Limb (tissue), 2 donors: ENCODE data around the gene ZBTB43.
"Not testable (repeated sequence)": the region's sequence is repeated elsewhere in the genome, so short reads cannot be mapped to it uniquely, and the experiment has no call there.

Experiments
- DNase-seq, 2 donors: peaks; one replicate each; pipeline ENCODE4 v3.0.0-alpha.2; 2016; ENCODE audit errors: extremely low spot score in 2 of 2

Gene ZBTB43

DNA sequence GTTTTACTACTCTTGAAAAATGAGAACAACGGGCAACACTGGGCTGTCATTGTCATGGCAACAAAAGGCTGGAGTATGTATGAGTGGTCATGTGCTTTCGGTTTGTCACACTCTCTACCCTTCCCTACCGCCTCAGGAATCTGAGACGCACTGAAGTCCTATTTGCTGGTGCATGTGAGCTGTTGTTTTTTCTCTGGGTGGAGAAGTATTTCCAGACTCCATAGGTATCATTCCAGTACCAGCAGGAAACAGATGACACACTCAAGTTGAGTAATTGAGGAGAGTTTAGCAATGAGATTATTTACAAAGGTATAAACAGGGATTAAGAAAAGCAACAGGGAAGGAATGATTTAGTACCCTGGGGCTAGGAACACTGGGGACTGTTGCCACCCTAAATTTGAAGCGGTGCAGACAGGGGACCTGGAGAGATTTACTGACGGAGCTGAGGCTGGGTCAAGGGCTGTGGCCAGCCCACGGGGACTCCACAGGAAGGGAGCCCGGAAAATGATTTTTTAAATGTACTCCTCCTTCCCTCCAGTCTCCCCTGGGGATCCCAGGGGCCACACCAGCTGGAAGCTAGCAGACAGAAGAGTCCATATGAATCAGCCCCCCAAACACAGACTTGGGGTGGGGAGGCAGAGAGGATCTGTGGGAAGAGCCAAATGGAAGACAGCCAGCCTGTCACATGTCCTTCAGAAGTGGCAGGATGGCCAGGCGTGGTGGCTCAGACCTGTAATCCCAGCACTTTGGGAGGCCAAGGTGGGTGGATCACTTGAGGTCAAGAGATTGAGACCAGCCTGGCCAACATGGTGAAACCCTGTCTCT is 13.2 kb upstream of the ZBTB43 start:
- no peak for DNase-seq

- no peak for DNase-seq
Observed at GRCh38 chr9:126793686-126794417, 11.0 kb upstream of the ZBTB43 start.

DNA sequence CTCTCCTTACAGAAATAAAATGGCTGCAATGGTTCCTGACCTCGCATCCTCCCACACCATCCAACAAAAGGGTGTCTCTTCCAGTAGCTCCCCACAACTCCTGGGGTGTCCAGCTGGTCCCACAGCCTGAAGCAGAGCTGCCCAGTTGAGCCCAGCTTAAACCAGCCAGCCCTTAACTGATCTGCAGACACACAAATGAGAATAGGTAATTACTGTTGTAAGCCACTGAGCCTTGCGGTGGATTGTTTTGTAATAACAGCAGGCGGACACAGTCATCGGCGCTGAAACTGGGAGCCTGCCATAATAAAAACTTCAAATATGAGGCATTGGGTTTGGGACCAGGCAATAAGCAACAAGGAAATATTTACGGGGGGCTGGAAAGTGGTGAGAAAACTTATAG is 10.4 kb upstream of the ZBTB43 start:
- no peak for DNase-seq

DNA sequence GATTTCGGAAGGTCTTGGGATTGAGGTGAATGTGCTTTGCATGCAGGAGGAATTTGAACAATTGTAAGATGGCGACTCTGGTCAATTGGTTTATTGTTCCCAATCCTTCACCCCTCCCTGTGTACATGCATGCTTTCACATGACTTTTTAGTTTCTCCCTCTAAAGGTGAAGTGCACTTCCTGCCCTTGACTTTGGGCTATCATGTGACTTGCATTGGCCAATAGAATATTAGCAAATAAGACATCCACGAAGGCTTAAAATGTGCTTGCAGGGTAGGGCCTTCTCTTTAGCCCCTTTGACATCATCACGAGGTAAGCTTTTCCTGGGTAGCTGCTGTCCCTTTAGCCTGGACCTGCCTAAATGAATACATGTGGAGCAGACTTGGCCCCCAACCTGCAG is 8.1 kb upstream of the ZBTB43 start:
- no peak for DNase-seq

DNA sequence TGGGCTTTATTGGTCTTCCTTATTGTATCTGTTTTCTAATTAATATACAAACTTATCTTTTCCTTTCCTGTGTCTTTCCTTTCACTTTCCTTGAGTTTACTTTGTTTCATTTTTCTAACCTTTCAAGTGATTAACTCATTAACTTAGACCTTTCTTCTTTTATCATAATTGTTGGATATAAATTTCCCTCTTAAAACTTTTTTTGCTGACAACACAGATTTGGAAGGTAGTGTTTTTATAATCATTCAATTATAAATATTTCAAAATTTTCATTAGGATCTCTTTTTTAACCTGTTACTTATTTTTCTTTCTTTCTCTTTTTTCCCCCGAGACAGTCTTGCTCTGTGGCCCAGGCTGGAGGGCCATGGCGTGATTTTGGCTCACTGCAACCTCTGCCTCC is 6.9 kb upstream of the ZBTB43 start:
- DNase-seq, result no peak

GRCh38 chr9:126799034-126799433 is 5.8 kb upstream of the ZBTB43 start:
- DNase-seq, result no peak

DNA sequence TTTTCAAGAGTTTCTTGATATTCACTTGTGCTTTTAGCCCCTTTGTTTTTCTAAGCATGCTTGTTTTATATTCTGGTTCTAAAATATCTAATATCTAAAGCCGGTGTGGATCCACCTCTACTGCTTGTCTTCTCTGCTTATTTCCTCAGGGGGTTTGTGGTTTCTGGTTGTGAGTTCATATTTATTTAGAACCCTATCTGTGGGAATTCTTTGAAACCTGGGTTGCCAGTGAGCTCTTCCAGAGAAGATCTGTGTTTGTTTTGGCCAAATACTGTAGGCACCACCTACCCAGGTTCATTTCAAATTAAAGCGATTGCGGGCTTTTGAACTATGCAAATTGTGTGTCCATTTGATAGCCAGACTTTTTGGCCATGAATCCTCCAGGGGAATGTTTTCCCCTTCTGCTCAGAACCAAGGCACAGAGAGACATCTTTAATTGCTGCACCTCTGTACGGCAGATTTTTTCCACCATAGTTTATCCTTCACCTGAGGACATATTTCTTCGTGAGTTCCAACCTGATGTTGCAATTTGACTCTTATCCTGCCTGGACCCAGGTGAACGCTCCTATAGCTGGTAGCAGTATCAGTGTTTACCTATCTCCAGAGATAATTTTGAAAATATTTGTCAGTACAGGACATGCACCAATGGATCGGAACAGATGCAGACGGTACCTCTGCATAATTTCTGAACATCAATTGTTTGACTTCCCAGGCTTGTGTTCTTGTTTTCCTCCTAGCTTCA is 2.4 kb upstream of the ZBTB43 start:
- DNase-seq, result no peak

DNA sequence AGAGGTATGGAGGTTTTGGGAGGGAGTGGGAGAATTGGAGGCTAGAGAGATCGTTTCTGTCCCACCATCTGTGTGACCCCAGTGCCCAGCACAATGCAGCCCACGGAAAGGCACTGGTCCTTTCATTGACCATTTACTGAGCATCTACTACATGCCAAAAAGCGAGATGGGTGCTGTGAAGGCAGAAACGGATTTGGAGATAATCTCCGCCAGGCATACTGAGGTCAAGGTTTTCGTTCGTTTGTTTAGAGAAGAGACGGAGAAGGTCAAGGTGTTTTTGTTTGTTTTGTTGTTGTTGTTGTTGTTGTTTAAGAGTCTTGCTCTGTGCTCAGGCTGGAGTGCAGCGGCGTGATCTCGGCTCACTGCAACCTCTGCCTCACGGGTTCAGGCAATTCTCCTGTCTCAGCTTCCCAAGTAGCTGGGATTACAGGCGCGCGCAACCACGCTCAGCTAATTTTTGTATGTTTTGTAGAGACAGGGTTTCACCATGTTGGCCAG is 593 bp upstream of the ZBTB43 start:
- DNase-seq, result no peak

DNA sequence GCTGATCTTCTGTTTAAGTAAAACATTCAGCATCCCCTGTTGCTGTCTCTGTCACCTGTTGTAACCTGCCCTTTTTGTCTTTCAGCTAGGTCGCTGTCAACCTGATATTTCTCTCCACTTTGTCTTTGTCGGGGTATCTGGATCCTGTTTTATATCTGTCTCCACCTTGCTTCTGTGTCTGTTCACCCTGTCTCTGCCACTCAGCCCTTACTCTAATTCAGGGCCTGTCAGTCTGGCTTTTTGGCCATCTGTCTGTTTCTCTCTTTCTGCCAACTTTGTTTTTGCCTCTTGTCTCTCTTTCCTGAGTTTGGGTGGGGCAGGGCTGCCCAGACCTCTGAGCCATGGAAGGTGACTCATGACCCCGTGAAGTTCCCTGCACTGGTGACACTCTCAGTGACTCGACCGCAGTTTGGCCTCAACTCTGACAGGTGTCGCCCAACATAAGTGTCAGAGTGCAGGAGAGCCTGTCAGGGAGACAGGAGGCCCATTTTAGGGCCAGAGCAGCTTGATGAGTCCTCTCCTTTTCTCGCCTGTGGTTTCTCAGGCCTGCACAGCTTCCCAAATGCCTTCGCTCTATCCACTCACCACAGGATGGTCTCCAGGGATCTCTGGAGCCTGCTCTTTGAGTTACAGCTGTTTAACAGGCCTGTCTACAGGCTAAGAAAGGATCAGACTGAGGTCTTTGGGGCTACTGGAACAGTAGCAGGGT is 868 bp downstream of the ZBTB43 start:
- no peak for DNase-seq

DNA sequence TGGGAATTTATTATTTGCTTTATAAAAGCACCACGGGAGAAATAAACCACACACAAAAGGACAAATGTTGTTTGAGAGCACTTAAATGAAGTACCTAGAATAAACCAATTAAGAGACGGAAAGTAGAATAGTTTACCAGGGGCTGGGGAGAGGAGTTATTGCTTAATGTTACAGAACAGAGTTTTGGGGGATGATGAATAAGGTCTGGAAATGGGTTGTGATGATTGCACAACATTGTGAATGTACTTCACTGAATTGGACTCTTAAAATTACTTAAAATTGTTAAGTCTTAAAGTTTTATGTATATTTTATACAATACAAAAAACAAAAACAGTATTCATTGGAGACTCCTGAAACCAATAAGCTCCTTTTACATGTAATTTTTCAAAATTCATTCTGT is 1.5 kb downstream of the ZBTB43 start:
- no peak for DNase-seq

DNA sequence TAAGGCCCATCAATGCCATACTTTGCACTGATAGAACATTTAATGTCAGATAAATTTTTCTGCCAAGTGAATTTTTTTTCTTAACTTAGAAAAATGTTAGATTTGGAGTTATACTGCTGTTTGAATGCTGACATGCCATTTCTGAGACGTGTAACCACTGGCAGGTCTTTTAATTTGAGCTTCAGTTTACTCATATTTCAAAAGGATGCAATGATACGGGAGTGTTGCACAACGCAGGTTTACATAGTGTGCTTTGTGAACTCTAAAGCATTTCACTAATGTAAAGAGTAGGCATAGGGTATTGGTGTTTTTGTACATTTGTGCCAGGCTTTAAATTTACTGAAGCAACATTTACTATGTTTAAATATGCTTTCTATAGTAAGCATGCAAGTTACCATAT is 4.2 kb downstream of the ZBTB43 start:
- no peak for DNase-seq

- DNase-seq, result not testable (repeated sequence)
Observed at GRCh38 chr9:126810221-126810620, 5.4 kb downstream of the ZBTB43 start.

- DNase-seq, result no peak
Observed at GRCh38 chr9:126813072-126813471, 8.2 kb downstream of the ZBTB43 start.

GRCh38 chr9:126814091-126814490 is 9.3 kb downstream of the ZBTB43 start:
- no peak for DNase-seq

GRCh38 chr9:126817615-126818014 is 12.8 kb downstream of the ZBTB43 start:
- DNase-seq, result not testable (repeated sequence)

DNA sequence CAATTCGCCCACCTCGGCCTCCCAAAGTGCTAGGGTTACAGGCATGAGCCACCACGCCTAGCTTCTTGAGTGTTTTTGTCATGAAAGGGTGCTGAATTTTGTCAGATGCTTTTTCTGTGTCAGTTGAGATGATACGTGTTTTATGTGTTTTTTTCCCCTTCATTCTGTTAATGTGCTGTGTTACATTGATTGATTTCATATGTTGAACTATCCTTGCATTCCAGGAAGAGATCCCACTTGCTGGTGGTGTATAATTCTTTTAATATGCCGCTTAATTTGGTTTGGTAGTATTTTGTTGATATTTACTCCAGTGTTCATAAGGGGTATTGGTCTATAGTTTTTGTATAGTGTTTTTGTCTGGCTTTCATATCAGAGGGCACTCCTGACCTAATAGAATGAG is 13.6 kb downstream of the ZBTB43 start:
- no peak for DNase-seq

- no peak for DNase-seq
Observed at GRCh38 chr9:126819482-126819881, 14.6 kb downstream of the ZBTB43 start.

DNA sequence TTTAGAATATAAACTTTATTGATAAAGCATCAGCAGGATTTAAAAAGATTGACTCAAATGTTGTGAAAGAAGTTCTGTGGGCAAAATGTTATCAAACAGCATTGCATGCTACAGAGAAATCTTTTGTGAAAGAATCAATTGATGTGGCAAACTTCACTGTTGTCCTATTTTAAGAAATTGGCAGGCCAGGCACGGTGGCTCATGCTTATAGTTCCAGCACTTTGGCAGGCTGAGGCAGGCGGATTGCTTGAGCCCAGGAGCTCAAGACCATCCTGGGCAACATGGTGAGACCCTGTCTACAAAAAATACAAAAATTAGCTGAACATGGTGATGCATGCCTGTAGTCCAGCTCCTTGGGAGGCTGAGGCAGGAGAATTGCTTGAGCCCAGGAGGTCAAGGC is 17.4 kb downstream of the ZBTB43 start:
- DNase-seq, result no peak

DNA sequence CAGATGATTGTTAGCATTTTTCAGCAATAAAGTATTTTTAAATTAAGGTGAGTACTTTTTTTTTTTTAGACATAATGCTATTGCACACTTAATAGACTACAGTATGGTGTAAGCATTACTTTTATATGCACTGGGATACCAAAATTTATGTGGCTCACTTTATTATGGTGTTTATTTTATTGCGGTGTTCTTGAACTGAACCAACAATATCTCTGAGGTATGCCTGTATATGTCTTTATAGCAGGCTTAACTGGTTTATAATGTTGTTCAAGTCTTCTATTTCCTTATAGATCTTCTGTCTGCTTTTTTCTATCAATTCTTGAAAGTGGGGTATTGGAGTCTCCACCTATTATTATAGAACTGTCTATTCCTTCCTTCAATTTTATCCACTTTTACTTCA is 18.0 kb downstream of the ZBTB43 start:
- no peak for DNase-seq

DNA sequence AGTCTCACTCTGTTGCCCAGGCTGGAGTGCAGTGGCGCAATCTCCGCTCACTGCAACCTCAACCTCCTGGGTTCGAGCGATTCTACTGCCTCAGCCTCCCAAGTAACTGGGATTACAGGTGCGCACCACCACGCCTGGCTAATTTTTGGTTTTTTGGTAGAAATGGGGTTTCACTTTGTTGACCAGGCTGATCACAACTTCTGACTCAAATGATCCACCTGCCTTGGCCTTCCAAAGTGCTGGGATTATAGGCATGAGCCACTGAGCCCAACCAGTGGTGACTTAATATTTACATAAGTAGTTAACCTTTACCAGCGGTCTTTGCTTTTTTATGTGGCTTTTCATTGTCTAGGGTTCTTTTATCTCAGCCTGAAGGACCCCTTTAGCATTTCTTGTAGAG is 19.2 kb downstream of the ZBTB43 start:
- DNase-seq, result not testable (repeated sequence)

DNA sequence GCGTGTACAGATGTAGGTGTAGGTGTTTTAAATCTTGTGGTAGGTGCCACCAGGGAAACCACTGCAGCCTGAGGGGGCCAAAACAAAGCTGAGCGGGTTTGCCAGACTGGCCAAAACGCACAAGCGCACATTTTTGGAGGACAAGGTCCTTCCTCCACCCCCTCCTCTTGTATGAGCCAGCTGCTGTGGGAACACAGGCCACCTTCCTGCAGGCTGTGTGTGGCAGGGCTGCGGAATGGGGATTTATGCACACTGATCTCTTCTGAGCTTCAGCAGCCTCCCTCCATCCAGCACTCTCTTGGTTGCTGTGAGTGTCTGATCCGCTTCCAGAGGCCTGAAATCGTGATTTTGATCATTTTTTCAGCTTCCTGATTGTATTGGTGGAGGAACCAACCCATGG is 22.4 kb downstream of the ZBTB43 start:
- DNase-seq, result no peak
